Activated naive CD8-positive, alpha-beta T cell treated with anti-CD3 and anti-CD28 coated beads for 36 hours (primary cell): ENCODE results near the gene ARMC2. TPM values are rescaled to one million over a fixed set of nuclear protein-coding genes. Genes with fewer than 3 reads are reported as not detected.
A peak's percentile ranks its signal among the peaks of the same experiment; 100 is the strongest.

Source experiments
- DNase-seq: peaks from one replicate; pipeline ENCODE4 v3.0.0; 2021
- H3K27ac Mint-ChIP-seq: one replicate; pipeline ENCODE4 v1.8.0; 2022; ENCODE audit warnings: mild to moderate bottlenecking, moderate library complexity, mixed read lengths
- H3K27me3 Mint-ChIP-seq: one replicate; pipeline ENCODE4 v1.8.0; 2022; ENCODE audit warnings: mild to moderate bottlenecking, mixed read lengths
- H3K36me3 Mint-ChIP-seq: one replicate; pipeline ENCODE4 v1.8.0; 2021; ENCODE audit warnings: mild to moderate bottlenecking, mixed read lengths
- H3K4me1 Mint-ChIP-seq: one replicate; pipeline ENCODE4 v1.8.0; 2021; ENCODE audit warnings: mixed read lengths
- H3K4me3 Mint-ChIP-seq: one replicate; pipeline ENCODE4 v1.8.0; 2022; ENCODE audit warnings: mild to moderate bottlenecking, moderate library complexity, mixed read lengths
- H3K9me3 Mint-ChIP-seq: one replicate; pipeline ENCODE4 v1.8.0; 2022; ENCODE audit warnings: mixed read lengths
- total RNA-seq, 2 experiments: library from RNA; stranded (reverse); gene quantifications; one replicate each; pipeline ENCODE4 v1.2.3, GENCODE V29; 2021

Gene ARMC2
- total RNA-seq, 2 experiments from 2014 or later, result 3.4 to 3.5 TPM

DNA sequence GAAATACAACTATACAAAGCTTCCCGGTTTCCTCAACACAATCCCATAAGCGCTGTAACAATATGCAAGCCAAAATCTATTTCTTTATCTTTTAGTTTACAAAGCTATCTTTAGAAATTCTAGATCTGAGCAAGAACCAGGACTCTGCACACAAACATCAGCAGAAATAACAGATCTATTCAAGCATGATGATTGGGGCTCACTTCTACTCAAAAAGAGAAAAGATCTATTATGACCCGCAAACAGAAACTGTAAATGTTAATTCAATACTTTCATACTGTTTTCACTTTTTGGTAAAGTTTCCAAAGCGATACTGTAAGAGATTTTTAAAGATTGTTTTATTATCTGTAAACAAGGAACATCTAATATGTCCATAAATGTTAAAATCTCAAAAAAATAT lies 159.8 kb downstream of the ARMC2 start:
- H3K27ac Mint-ChIP-seq, result peak overlapping the region; percentile 50

DNA sequence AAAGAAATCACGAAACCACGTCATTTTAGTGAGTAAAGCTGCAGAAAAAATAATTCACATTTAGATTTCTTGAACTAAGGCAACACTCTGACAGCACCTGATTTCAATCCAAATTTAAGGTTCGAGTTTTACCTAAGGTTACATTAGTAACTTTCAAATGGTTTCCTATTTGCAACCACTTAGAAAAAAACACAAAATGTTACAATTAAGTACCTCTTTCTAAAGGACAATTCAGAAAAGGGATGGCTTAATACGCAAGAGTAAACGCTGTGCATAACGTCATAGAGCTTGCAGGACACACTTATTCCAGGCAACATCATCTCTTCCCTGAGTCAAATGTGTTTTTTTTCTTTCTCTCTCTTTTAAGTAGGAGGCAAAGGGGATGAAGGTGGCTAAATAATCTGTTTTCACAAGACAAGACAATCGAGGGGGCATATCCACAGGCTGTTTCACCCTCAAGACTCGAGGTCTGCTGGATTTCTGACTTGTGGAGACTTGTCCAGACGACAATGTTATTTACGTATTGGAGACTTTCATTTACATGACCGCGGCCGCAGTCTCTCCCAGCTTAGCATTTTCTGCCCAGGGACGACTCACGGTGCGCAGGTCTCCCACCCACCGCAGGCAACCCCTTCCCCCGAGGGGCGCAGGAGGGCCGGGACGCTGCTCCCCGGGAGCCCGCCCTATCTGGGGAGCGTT lies 160.5 kb downstream of the ARMC2 start:
- no peaks in the 10 kb centered on the region for H3K27me3 Mint-ChIP-seq
- peak overlapping the region; percentile 91 for H3K27ac Mint-ChIP-seq
- peak overlapping the region; percentile 91 for H3K4me3 Mint-ChIP-seq
- H3K36me3 Mint-ChIP-seq, result peaks cover 3% of the 10 kb centered on the region
- H3K4me1 Mint-ChIP-seq, result peaks cover 56% of the 10 kb centered on the region
- DNase-seq, result peak; percentile 23
- no peaks in the 10 kb centered on the region for H3K9me3 Mint-ChIP-seq

More for the DNA sequence above, 159.8 kb downstream of the ARMC2 start:
- H3K4me1 Mint-ChIP-seq, result peaks cover 53% of the 10 kb centered on the region
- H3K27me3 Mint-ChIP-seq, result no peaks in the 10 kb centered on the region
- H3K4me3 Mint-ChIP-seq, result peak overlapping the region; percentile 91
- DNase-seq, result no peak
- peaks cover 3% of the 10 kb centered on the region for H3K36me3 Mint-ChIP-seq
- no peaks in the 10 kb centered on the region for H3K9me3 Mint-ChIP-seq

DNA sequence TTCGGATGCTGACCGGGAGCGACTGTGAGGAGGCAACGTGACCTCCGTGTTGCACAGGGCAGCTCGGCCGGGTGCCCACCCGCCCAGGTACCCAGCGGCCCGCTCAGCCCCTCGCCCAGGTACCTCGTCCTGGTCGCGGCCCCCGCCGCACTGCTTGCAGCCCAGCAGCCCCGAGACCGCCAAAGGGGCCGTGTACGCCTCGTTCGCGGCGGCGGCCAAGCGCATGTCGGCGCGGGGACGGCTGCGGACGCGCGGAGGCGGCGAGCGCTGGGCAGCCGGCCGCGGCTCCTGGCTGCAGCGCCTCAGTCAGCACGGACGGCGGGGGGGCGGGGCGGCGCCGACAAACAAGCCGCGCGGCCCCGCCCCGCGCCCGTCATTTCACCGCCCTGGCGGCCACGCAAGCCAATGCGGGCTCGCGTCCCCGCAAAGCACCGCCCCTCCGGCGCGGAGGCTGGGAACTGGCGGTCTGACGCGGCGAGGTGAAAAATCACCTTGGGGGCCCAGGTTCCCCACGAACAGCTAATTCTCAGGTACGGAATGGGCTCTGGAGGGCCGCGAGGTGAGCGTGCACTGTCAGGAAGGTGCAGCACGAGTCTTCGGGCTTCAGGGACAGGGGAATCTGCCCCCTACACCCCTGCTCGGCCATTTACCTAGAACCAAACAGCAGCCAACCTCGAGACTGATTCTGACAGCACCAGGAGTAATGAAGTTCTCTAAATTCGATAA lies 161.2 kb downstream of the ARMC2 start:
- H3K4me1 Mint-ChIP-seq, result peaks cover 57% of the 10 kb centered on the region
- no peaks in the 10 kb centered on the region for H3K9me3 Mint-ChIP-seq
- peaks cover 3% of the 10 kb centered on the region for H3K36me3 Mint-ChIP-seq
- peak overlapping the region; percentile 96 for H3K27ac Mint-ChIP-seq
- DNase-seq, result peak; percentile 94
- H3K4me3 Mint-ChIP-seq, result peak overlapping the region; percentile 93
- no peaks in the 10 kb centered on the region for H3K27me3 Mint-ChIP-seq

DNA sequence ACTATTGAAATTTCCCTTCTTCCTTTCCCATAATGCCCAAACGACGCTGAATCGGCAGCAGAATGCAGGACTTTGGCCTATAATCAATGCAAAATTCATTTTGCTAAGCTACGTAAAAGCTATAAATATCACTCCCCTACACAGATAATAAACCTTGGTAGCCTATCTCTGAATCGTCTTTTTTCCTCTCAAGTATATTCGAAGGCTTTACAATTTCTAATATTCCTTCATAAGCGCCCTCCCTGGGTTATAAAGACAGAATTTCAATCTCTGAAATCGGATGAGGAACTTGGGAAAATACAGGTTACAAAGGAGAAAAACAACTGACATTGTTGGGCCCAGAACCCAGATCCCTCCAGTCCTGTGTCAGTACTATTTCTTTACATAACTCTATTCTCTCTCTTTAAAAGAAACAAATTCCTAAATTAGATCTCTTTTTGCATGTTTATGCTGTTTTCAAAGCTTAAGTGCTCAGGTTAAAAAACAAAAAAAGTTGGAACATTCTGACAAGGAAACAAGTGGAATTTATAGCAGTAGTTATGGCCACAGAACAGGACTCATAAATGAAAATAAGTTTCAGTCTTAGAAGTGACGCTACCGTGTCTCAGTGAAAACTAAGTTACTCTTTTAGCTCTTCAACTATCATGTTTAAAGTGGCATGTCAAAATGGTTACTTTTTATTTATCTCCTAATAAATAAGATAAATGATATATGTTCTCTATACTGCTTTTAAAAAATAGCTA lies 161.9 kb downstream of the ARMC2 start:
- Mint-ChIP-seq H3K9me3 (no peaks in the 10 kb centered on the region), H3K27ac (peak overlapping the region; percentile 96), H3K27me3 (no peaks in the 10 kb centered on the region), H3K4me1 (peaks cover 56% of the 10 kb centered on the region), H3K4me3 (peak overlapping the region; percentile 93), H3K36me3 (peaks cover 3% of the 10 kb centered on the region)
- DNase-seq, result no peak

DNA sequence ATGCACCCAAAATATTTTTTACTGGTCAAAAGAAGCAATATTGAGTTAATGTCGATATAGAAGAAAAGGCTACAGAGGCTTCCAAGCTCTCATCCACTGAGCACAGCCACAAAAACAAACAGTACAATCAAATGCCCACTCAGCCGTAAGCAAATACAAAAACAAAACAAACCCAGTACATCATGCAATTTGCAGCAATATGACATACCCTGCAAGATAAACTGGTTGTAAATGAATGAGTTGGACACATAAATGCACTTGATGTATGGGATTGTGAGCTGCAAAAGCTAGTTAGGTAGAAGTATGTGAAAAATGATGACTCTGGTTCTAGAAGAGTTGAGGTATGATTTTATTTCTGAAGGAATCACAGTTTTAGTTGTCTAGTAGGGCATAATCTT lies 162.5 kb downstream of the ARMC2 start:
- Mint-ChIP-seq H3K9me3 (no peaks in the 10 kb centered on the region), H3K36me3 (peaks cover 3% of the 10 kb centered on the region), H3K4me3 (peak overlapping the region; percentile 35), H3K4me1 (peaks cover 60% of the 10 kb centered on the region), H3K27me3 (no peaks in the 10 kb centered on the region), H3K27ac (no peak overlapping the region)
- no peak for DNase-seq

DNA sequence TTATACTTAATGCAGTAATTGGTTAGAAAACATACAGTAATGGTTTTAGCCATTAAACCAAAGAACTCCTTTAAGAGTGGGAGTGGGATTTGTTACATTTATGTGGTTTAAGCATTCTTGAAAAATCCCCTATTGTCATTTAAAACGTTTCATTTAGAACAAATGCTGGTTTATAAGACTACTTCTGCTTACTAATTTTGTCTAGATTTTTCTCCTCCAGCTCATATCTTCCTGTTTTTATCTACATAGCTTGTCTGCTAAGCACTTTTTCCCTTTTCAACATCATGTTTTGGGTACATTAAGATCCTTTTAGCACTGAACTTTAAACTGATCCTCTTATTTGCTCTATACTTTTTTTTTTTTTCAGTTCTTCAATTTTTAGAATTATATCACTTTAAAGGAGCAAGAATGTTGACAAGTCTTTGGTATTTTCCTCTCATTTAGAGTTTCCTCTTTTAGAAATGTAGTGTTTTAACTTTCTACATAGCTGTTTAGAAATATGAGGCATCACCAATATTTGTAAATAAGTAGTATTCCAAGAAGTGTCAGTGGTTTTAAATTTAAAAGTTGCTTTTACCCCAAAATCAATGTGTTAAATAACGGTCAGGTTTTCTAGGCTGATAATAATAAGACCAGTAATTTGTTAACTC lies 165.6 kb downstream of the ARMC2 start:
- peaks cover 40% of the 10 kb centered on the region for H3K4me1 Mint-ChIP-seq
- no peaks in the 10 kb centered on the region for H3K9me3 Mint-ChIP-seq
- no peak for DNase-seq
- no peak overlapping the region for H3K4me3 Mint-ChIP-seq
- H3K27me3 Mint-ChIP-seq, result no peaks in the 10 kb centered on the region
- peak overlapping the region; percentile 77 for H3K27ac Mint-ChIP-seq
- peaks cover 3% of the 10 kb centered on the region for H3K36me3 Mint-ChIP-seq

DNA sequence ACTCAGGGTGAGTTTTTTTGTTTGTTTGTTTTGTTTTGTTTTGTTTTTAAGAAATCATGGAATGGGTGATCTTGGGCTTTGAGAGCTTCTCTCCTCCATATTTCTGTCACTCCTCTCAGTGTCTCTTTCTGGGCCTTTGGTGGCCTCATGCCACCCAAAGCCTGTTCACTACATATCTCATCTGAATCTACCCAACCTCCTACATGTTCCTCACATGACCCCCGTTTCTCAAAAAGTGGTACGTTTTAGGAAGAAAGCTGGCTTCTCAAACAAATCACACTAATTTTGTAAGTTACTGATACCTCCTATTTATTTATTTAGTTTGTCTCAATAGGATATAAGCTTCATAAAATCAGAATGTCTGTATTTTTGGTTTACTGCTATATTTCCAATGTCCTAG lies 166.4 kb downstream of the ARMC2 start:
- peaks cover 3% of the 10 kb centered on the region for H3K36me3 Mint-ChIP-seq
- peaks cover 44% of the 10 kb centered on the region for H3K4me1 Mint-ChIP-seq
- no peaks in the 10 kb centered on the region for H3K9me3 Mint-ChIP-seq
- H3K27me3 Mint-ChIP-seq, result no peaks in the 10 kb centered on the region
- H3K4me3 Mint-ChIP-seq, result no peak overlapping the region
- DNase-seq, result no peak
- H3K27ac Mint-ChIP-seq, result peak overlapping the region; percentile 47

DNA sequence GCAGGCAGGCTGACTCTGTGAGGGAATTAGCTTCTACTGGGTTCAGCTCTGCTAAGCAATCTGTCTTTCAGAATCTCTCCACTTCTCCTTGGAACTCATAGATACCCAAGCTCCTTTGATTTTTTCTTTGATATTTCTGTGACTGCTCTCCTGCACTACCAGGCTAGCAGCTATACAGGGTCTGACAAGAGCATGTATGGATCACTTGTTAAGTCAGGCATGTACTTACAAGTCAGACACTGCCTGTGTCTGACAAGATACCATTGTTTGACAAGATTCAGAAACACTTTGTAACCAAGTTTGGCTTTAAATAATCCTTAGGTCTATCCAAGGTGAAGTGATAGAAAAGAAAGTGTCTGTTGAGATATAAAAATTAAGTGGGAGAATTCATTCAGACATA lies 167.0 kb downstream of the ARMC2 start:
- peaks cover 3% of the 10 kb centered on the region for H3K36me3 Mint-ChIP-seq
- H3K4me3 Mint-ChIP-seq, result no peak overlapping the region
- H3K27me3 Mint-ChIP-seq, result no peaks in the 10 kb centered on the region
- no peak for DNase-seq
- peak overlapping the region; percentile 35 for H3K27ac Mint-ChIP-seq
- peaks cover 47% of the 10 kb centered on the region for H3K4me1 Mint-ChIP-seq
- H3K9me3 Mint-ChIP-seq, result no peaks in the 10 kb centered on the region

DNA sequence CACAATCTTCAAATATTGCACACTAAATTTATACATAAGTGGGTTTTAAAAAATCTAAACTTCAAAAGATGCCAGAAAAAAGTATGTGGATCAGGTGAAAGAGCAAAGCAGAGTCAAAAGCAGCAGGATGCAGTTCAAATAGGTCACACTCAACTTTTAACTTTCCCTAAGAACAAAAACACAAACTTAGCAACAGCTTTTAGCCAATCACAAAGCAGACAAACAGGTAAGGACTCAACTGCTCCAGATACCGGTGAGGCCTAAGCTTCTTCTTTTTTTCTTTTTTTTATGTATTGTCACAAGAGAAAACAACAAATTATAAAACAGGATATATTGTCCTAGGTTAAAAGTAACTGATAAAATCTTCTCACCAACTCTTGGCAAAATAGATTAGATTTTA lies 171.7 kb downstream of the ARMC2 start:
- no peaks in the 10 kb centered on the region for H3K9me3 Mint-ChIP-seq
- no peaks in the 10 kb centered on the region for H3K36me3 Mint-ChIP-seq
- DNase-seq, result no peak
- no peak overlapping the region for H3K27ac Mint-ChIP-seq
- no peaks in the 10 kb centered on the region for H3K27me3 Mint-ChIP-seq
- H3K4me3 Mint-ChIP-seq, result no peak overlapping the region
- peaks cover 40% of the 10 kb centered on the region for H3K4me1 Mint-ChIP-seq

DNA sequence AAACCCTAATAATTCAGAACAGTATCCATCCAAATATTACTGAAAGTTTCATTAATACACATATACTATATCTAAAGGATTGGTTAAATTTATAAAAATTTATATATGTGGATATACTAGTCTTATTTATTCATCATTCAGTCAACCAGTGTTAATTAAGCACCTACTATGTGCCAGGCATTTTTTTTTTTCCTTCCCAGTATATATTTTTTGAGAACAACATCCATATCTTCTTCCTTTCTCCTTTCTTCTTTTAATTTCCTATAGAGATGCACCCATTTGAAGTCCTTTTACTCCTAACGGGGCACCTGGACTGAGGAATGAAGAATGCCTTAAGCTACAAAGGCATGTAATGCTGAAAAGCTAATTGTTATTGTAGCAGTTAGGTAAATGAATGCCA lies 173.6 kb downstream of the ARMC2 start:
- Mint-ChIP-seq H3K27me3 (no peaks in the 10 kb centered on the region), H3K36me3 (peaks cover 2% of the 10 kb centered on the region), H3K27ac (no peak overlapping the region), H3K9me3 (peaks cover 3% of the 10 kb centered on the region), H3K4me1 (peaks cover 45% of the 10 kb centered on the region), H3K4me3 (no peak overlapping the region)
- DNase-seq, result no peak

DNA sequence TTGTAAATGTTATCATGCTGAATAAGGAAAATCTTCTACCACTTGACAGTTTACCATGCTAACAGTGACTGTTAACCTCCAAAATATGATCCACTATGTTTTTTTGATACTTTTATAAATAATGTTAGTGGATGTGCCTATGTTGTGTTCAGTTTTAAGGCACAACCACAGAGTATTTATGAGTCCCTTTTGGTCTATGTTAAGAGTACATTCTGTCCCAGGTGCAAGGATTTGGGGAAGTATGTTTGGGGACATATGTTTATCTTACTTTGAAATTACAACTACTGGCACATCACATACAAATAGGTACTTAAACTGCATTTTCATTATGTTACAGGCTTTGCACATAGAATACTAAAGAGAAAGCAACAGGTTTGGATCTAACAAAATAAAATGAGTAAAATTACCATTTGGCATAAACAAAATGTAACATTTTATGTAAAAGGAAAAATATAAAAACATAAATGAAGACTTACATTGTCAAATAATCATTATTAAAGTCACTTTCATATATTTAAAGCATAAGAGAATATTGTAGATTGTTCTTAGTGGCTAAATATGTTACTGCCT lies 175.2 kb downstream of the ARMC2 start:
- peaks cover 3% of the 10 kb centered on the region for H3K9me3 Mint-ChIP-seq
- H3K4me1 Mint-ChIP-seq, result peaks cover 45% of the 10 kb centered on the region
- H3K27ac Mint-ChIP-seq, result no peak overlapping the region
- no peaks in the 10 kb centered on the region for H3K27me3 Mint-ChIP-seq
- peaks cover 2% of the 10 kb centered on the region for H3K36me3 Mint-ChIP-seq
- H3K4me3 Mint-ChIP-seq, result no peak overlapping the region
- no peak for DNase-seq

Other genes with a start within 250 kb of the ARMC2 start
- gene SESN1, start 246.4 kb downstream of the ARMC2 start, total RNA-seq, result 1 to 10 TPM; 8.7 to 8.9 TPM
- gene CEP57L1, start 247.1 kb downstream of the ARMC2 start, total RNA-seq, result 10 to 100 TPM; 22.4 to 25.1 TPM